ENCODE results near the gene C22orf39. TPM values are rescaled to one million over a fixed set of nuclear protein-coding genes. Genes with fewer than 3 reads are reported as not detected.
"Not testable (repeated sequence)": the region's sequence is repeated elsewhere in the genome, so short reads cannot be mapped to it uniquely, and the experiment has no call there.

Gene C22orf39
- total RNA-seq, 1 experiment from 2014 or later = 26.5 TPM

GRCh38 chr22:19438298-19438697 lies 9.2 kb downstream of the C22orf39 start (continued):
- TF ChIP-seq CREM (CRISPR knock-in tag; IDR thresholded peaks at IDR 0.05) = no peak
- TF ChIP-seq ZNF232 (CRISPR knock-in tag; IDR thresholded peaks at IDR 0.05) = no peak
- TF ChIP-seq ATF6 (CRISPR knock-in tag; IDR thresholded peaks at IDR 0.05) = no peak
- no peak for TF ChIP-seq ZNF121 (CRISPR knock-in tag; IDR thresholded peaks at IDR 0.05)
- TF ChIP-seq, protein P1, sequence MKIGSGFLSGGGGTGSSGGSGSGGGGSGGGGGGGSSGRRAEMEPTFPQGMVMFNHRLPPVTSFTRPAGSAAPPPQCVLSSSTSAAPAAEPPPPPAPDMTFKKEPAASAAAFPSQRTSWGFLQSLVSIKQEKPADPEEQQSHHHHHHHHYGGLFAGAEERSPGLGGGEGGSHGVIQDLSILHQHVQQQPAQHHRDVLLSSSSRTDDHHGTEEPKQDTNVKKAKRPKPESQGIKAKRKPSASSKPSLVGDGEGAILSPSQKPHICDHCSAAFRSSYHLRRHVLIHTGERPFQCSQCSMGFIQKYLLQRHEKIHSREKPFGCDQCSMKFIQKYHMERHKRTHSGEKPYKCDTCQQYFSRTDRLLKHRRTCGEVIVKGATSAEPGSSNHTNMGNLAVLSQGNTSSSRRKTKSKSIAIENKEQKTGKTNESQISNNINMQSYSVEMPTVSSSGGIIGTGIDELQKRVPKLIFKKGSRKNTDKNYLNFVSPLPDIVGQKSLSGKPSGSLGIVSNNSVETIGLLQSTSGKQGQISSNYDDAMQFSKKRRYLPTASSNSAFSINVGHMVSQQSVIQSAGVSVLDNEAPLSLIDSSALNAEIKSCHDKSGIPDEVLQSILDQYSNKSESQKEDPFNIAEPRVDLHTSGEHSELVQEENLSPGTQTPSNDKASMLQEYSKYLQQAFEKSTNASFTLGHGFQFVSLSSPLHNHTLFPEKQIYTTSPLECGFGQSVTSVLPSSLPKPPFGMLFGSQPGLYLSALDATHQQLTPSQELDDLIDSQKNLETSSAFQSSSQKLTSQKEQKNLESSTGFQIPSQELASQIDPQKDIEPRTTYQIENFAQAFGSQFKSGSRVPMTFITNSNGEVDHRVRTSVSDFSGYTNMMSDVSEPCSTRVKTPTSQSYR (CRISPR knock-in tag; IDR thresholded peaks at IDR 0.05) = no peak
- no peak for TF ChIP-seq FOXP4 (CRISPR knock-in tag; IDR thresholded peaks at IDR 0.05)
- no peak for TF ChIP-seq TEAD1 (CRISPR knock-in tag; IDR thresholded peaks at IDR 0.05)

DNA sequence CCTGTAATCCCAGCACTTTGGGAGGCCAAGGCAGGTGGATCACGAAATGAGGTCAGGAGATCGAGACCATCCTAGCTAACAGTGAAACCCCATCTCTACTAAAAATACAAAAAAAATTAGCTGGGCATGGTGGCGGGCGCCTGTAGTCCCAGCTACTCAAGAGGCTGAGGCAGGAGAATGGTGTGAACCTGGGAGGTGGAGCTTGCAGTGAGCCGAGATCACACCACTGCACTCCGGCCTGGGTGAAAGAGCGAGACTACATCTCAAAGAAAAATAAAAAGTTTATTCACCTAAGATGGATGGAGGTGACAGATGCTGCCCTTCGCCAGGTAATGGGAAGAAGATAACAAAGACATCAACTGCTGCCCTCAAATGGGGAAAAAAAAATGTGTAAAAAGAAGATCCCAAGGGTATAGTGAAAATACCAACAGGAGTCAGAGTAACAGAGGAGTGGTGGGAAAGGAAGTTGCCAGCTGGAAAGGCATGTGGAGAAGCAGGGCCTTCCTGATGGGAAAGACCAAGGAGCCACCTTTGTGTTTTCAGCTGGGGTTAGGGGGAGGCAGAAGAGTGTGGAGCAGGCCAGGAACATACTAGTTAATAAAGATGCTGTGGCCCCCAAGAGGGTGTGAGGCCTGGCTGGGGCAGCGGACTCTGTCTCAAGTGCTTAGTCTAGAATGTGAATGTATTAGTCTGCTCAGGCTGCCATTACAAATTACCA lies 10.9 kb downstream of the C22orf39 start:
- POLR2A ChIA-PET; H3K36me3 Mint-ChIP-seq; ATAC-seq; CTCF ChIA-PET; H3K27ac Mint-ChIP-seq; H3K9me3 Mint-ChIP-seq; DNase-seq (ENCODE audit: low spot score); H3K4me3 Mint-ChIP-seq; H3K27me3 Mint-ChIP-seq (ENCODE audit: low read depth); H3K4me1 Mint-ChIP-seq: not testable (repeated sequence)

GRCh38 chr22:19434829-19435580 lies 12.5 kb downstream of the C22orf39 start:
- ChIA-PET POLR2A (no interaction called here), CTCF (interaction anchor here (1.5 kb wide), 1 partner anchor 206 kb away, joined by 3 read pairs; no protein-coding TSS in a partner anchor)
- H3K4me3 Mint-ChIP-seq = no peak overlapping the region
- no peaks in the 10 kb centered on the region for H3K27me3 Mint-ChIP-seq (ENCODE audit: low read depth)
- peaks cover 9% of the 10 kb centered on the region for H3K36me3 Mint-ChIP-seq
- no peaks in the 10 kb centered on the region for H3K9me3 Mint-ChIP-seq
- no peak for DNase-seq (ENCODE audit: low spot score)
- H3K27ac Mint-ChIP-seq = no peak overlapping the region
- TF ChIP-seq NFATC4 (CRISPR knock-in tag; IDR thresholded peaks at IDR 0.05) = no peak
- no peak for TF ChIP-seq E2F1 (CRISPR knock-in tag; IDR thresholded peaks at IDR 0.05)
- no peak for ATAC-seq
- peaks cover 13% of the 10 kb centered on the region for H3K4me1 Mint-ChIP-seq

- POLR2A ChIA-PET = no interaction called here
- DNase-seq (ENCODE audit: low spot score) = no peak
- CTCF ChIA-PET = no interaction called here
- Mint-ChIP-seq H3K27me3 (ENCODE audit: low read depth) (no peaks in the 10 kb centered on the region), H3K4me3 (no peak overlapping the region), H3K9me3 (no peaks in the 10 kb centered on the region), H3K4me1 (peaks cover 19% of the 10 kb centered on the region), H3K36me3 (peaks cover 9% of the 10 kb centered on the region), H3K27ac (no peak overlapping the region)
- no peak for ATAC-seq
- TF ChIP-seq EMX1 (CRISPR knock-in tag; IDR thresholded peaks at IDR 0.05) (no peak), PREB (CRISPR knock-in tag; IDR thresholded peaks at IDR 0.05; ENCODE audit: borderline replicate concordance) (no peak), USF2 (CRISPR knock-in tag; IDR thresholded peaks at IDR 0.05) (no peak), ATF6 (CRISPR knock-in tag; IDR thresholded peaks at IDR 0.05) (no peak)
- TF ChIP-seq, protein P2, sequence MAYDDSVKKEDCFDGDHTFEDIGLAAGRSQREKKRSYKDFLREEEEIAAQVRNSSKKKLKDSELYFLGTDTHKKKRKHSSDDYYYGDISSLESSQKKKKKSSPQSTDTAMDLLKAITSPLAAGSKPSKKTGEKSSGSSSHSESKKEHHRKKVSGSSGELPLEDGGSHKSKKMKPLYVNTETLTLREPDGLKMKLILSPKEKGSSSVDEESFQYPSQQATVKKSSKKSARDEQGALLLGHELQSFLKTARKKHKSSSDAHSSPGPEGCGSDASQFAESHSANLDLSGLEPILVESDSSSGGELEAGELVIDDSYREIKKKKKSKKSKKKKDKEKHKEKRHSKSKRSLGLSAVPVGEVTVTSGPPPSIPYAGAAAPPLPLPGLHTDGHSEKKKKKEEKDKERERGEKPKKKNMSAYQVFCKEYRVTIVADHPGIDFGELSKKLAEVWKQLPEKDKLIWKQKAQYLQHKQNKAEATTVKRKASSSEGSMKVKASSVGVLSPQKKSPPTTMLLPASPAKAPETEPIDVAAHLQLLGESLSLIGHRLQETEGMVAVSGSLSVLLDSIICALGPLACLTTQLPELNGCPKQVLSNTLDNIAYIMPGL (CRISPR knock-in tag; IDR thresholded peaks at IDR 0.05) = no peak
Measured at GRCh38 chr22:19434401-19434800, 13.1 kb downstream of the C22orf39 start.
